Sigmoid colon (tissue), 4 donors: Measurements from ENCODE around the gene CNOT3.

Experiments
- CTCF ChIP-seq, 4 experiments: fragments of 450-650 bp in 3 of 4; fragments of 200-600 bp in 1 of 4; IDR thresholded peaks; one replicate each; pipeline ENCODE4 v1.5.1; 2016 to 2019; ENCODE audit warnings: antibody characterized with exemption in 4 of 4, mild to moderate bottlenecking in 3 of 4, moderate library complexity in 2 of 4
- POLR2A ChIP-seq, 2 donors: fragments of 450-650 bp; IDR thresholded peaks; one replicate each; pipeline ENCODE4 v1.6.1; 2016; ENCODE audit warnings: antibody characterized with exemption in 2 of 2, mild to moderate bottlenecking in 2 of 2, moderate library complexity in 2 of 2
- POLR2AphosphoS5 ChIP-seq, 4 donors: sonication (generic); formaldehyde crosslinking; IDR thresholded peaks; one replicate each; pipeline ENCODE4 v1.6.1; 2017; ENCODE audit warnings: antibody characterized with exemption in 4 of 4

- TF ChIP-seq POLR2A (IDR thresholded peaks at IDR 0.05) (no peak), CTCF (IDR thresholded peaks at IDR 0.05) (no peak), POLR2AphosphoS5 (IDR thresholded peaks at IDR 0.05) (no peak)
Measured at GRCh38 chr19:54128441-54128725, 9.2 kb upstream of the CNOT3 start.
